ENCODE measurements around the gene GHITM.

DNA sequence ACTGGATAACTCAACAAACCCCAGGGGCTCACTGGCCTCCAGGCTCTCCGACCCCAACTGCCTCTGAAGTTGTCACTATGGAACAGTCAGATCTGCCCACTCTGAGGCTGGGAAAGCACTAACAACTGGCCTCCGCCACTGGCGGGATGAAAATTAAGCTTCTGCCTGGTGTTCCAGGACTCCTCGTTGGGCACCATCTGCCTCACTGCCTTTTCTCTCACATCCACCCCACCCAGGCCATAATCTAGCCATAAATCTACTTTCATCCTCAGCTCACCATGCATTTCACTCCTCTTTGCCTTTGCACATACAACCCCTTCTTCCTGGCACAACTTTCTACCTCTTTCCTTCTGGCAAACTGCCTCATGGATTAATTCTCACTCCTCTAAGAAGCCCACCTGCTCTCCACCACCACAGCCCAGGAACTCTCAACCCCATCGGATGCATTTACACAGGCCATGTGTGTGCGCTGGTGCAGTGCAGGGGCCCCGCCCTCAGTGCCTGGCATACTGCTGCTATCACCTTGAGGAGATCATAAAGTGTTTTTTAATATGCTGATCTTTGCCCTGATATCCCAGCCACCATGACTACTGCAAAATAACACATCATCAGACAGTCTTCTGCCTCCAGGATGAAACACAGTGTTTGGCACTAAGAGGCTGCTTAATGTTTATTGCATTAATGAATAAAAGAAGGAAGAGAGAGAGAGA lies 59.1 kb downstream of the GHITM start:
- TF ChIP-seq EP300 (IDR thresholded peaks at IDR 0.05) (no peak), POLR2A (IDR thresholded peaks at IDR 0.05) (no peak)

Measured in upper lobe of left lung (tissue), 4 donors.